ENCODE results near the gene TNFRSF17.

The TNFRSF17 gene

DNA sequence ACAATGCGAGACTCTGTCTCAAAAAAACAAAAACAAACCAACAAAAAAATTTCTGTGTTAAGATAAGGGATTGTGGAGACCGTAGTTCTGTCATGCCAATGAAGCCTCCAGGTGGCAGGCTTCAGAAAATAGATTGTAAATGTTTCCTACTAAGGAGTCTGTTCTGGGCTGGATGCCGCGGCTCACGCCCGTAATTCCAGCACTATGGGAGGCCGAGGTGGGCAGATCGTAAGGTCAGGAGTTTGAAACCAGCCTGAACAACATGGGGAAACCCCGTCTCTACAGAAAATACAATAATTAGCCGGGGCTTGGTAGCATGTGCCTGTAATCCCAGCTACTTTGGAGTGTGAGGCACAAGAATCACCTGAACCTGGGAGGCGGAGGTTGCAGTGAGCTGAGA lies 7.1 kb downstream of the TNFRSF17 start:
- no peak for DNase-seq

DNA sequence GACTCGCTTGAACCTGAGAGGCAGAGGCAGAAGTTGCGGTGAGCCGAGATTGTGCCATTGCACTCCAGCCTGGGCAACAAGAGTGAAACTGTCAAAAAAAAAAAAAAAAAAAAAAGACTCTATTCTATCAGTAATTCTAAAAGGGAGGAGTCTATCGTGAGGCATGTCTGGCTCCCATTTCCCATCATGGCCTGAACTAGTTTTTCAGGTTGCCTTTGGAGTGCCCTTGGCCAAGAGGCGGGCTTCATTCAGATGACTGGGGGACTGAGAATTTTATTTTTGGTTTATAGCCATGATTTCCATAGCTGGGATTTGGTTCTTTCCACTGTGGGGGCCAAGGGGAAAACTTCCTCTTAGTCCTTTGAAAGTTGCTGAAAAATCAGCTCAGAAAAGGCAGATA lies 8.1 kb downstream of the TNFRSF17 start:
- no peak for DNase-seq

DNA sequence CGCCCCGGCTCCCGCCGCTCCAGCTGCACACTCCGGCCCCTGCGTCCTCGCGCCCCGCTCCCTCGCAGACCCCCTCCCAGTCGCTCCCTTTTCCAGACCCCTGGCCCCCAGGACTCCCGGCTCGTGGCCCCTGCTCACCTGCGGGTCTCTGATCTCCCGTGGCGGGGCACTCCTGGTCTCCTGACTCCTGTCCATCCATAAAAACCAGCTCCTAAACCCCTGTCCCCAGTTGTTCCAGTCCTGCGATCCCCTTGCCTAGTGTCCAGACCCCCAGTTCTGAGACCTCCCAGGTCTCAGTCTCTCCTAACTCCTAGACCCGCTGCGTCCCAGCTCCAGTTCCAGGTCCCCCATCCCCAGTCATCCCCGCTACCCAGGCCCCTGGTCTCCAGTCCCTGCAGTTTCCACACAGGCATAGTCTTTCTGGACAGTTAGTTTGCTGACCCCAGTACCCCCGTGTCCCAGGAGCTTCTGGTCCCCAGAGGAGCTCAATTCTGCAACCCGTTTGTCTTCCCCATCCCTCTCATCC lies 11.9 kb downstream of the TNFRSF17 start:
- no peak for DNase-seq

DNA sequence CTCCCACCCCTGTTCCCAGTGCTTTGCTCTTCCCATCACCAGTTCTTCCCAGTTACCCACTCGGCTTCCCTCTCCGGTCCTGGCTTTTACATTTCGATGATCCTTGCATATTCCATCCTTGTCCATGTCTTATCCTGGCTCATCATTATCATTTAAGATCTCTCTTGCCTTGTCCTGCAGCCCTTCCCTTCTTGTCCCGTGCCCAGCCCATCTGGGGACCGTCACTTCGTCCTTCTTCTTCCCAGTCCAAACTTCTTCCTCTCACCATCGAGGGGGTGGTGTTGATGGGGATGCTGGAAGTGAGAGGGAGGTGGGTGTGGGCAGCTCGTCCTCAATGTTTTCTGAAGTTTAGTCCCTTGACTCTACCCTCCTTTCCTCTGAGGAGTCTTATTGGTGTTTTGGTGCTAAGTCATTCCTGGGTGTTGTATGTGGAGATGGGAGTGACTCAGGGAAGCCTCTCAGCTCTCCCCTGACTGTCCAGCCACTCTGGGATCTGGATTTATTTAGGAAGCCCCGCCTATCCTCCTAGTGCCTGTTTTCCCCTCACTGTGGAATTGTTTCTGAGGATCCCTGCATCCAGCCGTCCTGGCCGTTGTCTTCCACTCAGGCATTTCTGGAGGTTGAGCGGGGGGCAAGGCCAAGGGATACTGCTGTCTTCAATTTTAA lies 12.5 kb downstream of the TNFRSF17 start:
- no peak for DNase-seq

DNA sequence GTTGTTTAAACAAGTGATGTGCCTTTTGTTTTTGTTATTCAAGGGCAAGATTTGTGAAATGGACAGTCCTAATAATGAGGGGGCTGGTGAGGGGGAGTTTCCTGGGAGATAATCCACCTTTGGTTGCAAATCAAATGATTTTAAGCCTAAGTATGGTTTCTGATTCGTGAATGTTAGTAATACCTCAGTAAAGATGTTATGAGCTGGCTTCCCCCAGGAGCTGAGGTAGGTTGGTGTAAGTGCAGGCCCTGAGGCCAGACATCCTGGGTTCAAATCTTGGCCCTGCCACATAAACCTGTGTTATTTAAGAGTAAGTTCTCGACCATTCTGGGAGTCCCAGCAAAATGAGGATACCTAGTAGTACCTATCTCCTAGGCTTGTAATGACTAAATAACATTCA lies 13.1 kb downstream of the TNFRSF17 start:
- no peak for DNase-seq

DNA sequence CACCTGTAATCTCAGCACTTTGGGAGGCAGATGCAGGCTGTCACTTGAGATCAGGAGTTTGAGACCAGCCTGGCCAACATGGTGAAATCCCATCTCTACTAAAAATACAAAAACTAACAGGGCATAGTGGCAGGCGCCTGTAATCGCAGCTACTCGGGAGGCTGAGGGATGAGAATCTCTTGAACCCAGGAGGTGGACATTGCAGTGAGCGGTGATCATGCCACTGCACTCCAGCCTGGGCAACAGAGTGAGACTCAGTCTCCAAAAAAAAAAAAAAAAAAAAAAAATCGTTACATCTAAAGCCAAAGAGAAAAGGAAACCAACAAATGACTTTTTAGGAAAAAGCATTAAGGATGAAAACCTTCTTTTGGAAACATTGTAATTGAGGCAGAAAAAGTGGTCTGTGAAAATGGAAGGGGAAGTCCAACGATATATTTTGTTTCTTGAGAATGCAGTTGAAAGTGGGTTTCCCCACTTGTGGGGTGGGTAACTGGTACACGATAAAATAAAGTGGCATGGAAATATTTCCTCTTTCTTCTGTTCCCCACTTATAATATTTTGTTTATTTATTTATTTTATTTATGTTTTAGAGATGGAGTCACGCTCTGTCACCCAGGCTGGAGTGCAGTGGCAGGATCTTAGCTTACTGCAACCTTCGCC lies 14.1 kb downstream of the TNFRSF17 start:
- DNase-seq: no peak

DNA sequence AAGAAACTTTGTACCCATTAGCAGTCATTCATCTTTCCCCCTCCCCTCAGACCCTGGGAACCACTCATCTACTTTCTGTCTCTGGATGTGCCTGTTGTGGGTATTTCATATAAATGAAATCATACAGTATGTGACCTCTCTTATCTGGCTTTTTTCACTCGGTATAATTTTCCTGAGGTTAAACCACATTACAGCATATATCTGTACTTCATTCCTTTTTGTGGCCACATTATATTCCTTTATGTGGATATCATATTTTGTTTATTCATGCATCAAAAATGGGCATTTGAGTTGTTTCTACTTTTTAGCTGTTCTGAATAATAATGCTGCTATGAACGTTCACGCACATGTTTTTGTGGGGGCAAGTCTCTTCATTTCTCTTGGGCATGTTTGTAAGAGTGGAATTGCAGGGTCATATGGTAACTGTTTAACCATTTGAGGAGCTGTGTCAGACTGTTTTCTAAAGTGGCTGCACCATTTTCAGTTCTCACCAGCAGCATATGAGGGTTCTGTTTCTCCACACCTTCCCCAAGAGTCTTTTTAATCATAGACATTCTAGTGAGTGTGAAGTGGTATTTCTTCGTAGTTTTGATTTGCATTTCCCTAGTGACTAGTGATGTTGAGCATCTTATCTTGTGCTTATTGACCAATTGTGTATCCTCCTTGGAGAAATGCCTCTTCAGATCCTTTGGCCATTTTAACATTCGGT lies 15.3 kb downstream of the TNFRSF17 start:
- no peak for DNase-seq

DNA sequence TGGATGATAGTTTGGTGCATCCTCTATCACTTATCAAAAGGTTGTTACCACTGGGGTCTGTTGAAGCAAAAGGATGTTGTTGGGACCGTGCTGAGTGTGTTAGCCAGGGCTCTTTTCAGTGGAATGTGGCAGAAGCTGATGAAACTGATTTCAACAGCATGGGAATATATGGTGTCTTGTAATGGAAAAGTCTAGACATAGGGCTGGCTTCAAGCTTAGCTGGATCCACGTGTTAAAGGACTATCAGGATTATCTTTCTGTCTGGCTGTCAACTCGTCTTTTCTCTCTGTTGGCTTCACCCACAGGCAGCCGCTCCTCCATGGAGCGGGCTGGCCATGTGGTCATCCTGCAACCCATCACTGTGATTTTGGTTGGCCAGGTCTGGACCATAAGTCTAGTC lies 20.2 kb downstream of the TNFRSF17 start:
- DNase-seq: no peak

DNA sequence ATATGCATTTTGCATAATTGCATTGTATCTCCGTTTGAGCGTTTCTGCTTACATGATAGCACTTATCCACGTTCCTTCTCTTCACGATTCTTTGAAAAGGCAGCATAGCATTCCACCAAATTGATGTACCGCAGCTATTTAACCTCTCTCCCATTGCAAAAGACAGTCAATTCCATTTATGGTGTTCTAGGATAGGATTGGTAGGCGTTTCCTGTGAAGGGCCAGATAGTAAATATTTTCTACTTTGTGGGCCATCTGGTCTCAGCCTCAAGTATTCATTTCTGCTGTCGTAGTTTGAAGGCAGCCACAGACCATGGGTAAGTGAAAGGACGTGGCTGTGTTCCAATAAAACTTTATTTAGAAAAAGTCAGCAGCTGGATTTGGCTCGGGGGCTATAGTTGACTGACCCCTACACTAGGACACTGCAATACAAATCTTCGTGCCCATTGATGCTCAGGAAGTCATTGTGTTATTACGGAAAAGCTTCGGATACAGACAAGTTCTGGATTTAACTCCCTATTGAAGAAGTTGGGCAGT lies 21.6 kb downstream of the TNFRSF17 start:
- DNase-seq: no peak

DNA sequence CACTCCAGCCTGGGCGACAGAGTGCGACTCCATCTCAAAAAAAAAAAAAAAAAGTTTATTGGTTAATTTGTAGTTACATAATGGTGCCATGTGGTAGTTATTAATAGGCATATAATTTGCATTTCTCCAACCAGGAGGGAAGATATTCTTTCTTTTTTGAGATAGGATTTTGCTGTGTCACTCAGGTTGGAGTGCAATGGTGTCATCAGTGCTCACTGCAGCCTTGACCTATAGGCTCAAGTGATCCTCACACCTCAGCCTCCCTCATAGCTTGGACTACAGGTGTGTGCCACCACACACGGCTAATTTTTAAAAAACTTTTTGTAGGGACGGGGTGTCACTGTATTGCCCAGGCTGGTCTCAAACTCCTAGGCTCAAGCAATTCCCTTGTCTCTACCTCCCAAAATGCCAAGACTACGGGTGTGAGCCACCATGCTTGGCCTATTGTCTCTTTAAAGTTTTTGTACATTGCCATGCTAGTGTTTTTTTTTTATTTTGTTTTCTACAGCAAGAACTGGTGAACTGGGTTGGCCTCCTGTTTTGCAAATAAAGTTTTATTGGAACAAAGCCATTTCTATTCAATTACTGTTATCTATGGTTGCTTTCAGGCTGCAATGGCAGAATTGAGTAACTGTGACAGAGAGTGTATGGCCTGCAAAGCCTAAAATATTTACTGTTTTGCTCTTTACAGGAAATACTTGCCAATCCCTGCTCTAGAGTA lies 23.4 kb downstream of the TNFRSF17 start:
- DNase-seq: no peak

DNA sequence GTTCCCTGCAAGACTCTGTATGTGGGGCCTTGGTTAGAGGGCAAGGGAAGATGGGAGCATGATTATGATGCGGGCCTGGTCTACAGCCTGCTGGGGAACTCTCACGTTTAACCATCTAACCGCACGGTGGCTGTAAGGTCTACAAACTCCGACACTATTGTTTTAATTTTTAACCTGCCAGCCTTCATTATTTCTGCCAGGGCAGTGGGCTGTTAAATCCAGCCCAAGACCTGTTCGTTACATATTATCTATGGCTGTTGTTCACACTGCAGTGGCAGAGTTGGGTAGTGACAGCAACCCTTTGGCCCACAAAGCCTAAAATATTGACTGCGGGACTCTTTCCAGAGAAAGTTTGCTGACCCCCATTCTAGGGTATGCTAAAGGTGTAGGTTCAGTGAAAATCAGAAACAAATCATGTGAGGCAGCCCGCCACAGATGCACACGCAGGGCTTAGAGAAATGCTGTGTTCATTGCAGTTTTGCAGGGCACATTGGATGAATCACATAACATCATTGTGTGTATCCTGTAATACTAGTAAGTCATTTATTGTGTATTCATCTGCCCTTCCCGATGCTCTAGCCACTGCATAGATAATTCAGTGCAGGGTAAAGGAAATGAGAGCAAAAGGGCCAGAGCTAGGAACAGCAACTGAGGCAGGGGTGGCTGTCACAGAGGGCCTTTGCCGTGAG lies 25.8 kb downstream of the TNFRSF17 start:
- DNase-seq: no peak

DNA sequence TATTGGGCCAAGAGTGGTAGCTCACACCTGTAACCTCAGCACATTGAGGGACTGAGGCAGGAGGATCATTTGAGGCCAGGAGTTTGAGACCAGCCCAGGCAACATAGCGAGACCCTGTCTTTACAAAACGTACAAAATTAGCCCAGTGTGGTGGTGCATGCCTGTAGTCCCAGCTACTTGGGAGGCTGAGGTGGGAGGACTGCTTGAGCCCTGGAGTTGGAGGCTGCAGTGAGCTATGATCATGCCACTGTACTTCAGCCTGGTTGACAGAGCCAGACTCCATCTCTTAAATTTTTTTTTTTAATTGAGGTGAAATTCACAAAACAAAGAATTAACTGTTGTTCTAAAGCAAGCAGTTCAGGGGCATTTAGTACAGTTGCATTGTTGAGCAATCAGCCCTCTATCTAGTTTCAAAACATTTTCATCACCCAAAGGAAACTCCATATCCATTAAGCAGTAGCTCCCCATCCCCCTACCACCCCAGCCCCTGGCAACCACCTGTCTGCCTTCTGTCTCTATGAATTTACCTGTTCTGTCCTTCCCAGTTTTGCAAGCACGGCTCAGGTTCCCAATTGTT lies 27.1 kb downstream of the TNFRSF17 start:
- no peak for DNase-seq

DNA sequence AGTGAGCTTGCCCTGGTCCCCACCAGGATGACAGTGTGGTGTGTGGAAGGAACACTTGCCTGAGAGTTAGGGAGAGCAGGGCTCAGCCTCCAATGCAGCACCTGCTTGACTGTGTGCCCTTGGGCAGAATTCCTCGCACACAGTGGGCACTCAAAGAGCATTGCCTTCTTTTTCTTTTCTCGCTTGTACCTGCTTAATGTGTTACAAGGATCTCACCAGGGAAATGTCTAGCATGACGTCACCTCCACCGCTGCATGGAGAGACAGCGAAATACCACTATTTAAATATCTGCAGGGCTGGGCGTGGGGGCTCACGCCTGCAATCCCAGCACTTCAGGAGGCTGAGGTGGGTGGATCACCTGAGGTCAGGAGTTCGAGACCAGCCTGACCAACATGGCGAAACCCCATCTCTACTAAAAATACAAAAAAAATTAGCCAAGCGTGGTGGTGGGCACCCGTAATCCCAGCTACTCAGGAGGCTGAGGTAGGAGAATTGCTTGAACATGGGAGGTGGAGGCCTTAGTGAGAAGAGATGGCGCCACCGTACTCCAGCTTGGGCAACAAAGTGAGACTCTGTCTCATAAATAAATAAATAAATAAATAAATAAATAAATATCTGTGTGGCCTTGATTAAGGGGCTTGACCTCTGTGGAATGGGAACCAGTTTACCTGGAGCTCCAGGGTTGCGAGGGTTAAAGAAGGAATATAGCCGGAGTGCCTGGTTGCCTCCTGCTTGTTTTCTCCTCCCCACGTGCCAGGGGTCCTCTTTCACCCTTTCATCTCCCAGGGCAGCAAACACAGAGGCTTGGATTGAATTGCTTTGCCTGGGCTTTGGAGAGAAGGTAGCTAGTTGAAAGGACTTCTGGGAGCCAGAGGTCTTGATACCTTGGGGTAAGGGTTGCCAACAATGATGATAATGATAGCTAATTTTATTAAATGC lies 27.8 kb downstream of the TNFRSF17 start:
- DNase-seq: no peak

DNA sequence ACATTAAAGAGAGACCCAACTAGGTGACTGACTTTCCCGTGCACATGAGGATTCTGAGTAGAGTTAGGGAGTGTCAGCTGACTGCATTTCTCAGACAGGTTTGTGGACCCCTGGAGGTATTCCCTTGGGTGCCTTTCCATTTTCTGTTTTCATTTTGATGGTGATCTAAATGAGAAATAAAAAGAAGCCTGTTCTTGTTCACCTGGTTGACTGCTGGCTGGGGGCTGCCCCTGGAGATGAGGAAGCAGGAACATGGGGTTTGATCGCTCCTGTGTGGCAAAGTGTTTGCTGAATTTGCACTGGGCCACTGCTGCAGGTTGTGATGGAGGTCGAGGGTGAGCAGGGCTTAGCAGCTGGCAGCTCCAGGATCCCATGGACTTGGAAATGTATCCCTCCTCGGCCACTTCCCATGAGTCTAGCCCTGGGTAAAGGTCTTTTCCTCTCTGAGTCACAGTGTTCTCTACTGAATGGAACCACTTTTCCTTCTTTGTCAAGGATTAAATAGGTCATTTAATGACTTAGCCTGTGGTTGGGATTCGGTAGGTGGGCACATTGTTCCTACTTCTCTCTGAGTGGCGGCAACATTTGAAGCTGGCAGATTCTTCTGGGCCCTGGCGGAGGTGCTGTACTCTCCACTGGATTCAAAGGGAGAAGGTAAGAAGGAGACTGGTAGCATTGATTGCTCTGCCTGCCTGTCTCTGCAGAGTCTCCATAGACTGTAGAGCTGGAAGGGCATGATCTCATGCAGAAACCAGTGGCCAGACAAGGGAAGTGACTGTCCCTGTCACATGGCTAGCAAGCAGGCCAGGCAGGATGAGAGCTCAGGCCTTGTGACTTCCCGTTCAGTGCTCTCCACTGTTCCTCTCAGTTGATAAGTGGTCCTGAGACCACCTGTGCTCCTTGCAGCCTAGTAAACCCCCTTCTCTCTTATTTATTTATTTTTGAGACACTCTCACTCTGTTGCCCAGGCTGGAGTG lies 29.4 kb downstream of the TNFRSF17 start:
- DNase-seq: no peak

DNA sequence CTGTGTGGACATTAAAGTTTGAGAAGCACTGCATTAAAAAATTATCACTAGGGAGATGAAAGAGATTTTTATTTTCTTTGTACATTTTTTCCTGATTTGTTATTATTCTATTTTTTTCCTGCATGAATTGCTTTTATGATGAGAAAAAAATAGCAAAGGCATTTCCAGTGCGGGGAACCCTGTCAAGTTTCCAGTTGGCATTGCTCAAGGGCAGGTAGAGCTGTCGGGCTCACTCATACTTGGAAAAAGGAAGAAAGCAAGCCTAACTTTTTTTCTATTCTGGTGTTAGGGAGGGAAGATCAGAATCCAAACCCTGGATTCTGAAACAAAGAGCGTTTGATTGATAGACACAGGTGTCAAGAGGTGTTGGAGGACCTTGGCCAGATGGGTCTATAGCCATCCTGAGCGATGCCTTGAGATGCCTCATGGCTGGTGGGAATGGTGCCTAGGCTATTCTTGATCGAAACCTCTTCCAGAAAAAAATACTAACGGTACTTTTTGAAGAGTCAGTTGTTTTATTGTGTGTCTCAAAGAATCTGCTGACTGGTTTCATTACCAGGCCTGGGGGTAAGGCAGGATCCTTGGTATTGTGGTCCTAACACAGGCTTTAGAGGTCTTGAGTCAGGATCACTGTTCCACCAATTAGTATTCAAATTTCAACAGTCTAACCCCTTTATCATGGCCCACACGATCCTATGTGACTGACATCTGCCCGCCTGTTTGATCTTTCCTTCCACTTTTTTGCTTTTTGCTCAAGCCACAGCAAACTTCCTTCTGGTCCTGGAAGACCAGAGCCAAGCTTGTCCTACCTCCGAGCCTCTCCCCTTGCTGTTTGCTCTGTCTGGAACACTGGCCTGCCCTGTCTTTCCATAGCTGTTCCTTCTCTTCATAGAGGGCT lies 31.7 kb downstream of the TNFRSF17 start:
- no peak for DNase-seq

DNA sequence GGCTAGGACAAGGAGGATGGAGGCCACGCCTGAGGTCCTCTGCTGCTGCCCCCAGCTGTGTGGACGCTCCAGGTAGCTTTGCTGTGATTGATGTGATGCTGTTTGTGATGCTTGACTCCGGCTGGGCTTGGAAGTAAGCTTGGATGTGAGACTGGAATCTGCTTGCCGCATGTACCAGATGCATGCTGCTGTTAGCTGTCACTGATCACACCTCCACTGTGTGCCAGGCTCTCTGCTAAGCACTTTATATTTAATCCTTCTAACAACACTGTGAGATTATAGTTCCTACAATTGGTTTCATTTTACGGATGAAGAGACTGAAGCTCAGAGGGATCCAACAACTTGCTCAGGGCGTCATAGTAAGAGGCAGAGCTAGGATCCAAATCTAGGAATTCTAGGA lies 35.0 kb downstream of the TNFRSF17 start:
- no peak for DNase-seq

DNA sequence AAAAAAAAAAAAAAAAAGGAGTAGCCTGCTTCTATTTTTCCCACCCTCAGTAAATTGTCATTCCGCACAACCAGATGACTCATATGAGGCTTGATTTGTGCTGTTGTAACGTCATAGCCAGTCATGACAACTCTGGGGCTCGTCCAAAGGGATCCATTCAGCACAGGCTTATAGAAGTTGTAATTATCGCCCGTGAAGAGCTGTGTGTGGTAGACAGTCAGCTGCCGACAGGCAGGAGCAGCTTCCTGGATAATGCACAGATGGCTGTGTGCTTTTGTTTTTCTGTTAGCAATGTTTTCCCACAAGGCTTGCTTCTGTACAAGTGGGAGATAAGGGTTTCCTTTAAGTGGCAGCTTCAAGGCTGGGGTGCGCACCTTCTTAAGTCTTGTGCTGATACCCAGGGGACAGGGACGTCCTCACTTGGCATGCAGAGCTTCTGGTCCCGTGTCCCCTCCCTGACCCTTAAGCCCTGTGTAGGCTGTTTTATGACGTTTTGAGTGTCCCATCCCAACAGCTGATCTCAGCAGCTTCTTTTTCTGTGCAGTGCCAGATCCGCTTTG lies 37.5 kb downstream of the TNFRSF17 start:
- DNase-seq: no peak

DNA sequence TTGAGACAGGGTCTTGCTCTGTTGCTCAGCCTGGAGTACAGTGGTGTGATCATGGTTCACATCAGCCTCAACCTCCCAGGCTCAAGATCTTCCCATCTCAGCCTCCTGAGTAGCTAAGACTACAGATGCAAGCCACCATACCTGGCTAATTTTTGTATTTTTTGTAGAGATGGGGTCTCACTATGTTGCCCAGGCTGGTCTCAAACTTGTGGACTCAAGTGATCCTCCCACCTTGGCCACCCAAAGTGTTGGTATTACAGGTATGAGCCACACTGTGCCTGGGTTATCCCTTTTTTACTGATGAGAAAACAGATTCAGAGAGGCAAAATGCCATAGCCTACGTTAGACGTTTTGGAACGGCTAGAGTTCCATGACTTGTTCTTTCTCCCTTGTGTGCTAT lies 41.6 kb downstream of the TNFRSF17 start:
- DNase-seq: no peak

Data from effector CD8-positive, alpha-beta T cell (primary cell).